ENCODE results near the gene IMPA2. TPM values are rescaled to one million over a fixed set of nuclear protein-coding genes. Genes with fewer than 3 reads are reported as not detected.

Gene IMPA2
- total RNA-seq, 2 donors from 2014 or later = 8.4 to 26.6 TPM

GRCh38 chr18:11994703-11995444, 13.6 kb downstream of the IMPA2 start:
- ATAC-seq (ENCODE audit: insufficient number of reproducible peaks, low FRiP score, low read depth) (no peak), DNase-seq (ENCODE audit: low spot score) (no peak)
- no peak overlapping the region for H3K27ac ChIP-seq
- no peaks in the 10 kb centered on the region for H3K4me1 ChIP-seq (ENCODE audit: control insufficient read depth in 1 of 2, low read depth in 2 of 2)
- no peaks in the 10 kb centered on the region for H3K36me3 ChIP-seq
- TF ChIP-seq CTCF (IDR thresholded peaks at IDR 0.05) = no peak
- no peaks in the 10 kb centered on the region for H3K27me3 ChIP-seq (replicated peaks; ENCODE audit: insufficient read depth)
- H3K4me3 ChIP-seq = no peak overlapping the region
- H3K9me3 ChIP-seq = no peaks in the 10 kb centered on the region

- DNase-seq (ENCODE audit: low spot score) = peak; percentile 24
- ATAC-seq (ENCODE audit: insufficient number of reproducible peaks, low FRiP score, low read depth) = no peak
- Histone ChIP-seq H3K9me3 (no peaks in the 10 kb centered on the region), H3K4me3 (no peak overlapping the region), H3K27ac (no peak overlapping the region), H3K36me3 (no peaks in the 10 kb centered on the region), H3K27me3 (replicated peaks; ENCODE audit: insufficient read depth) (no peaks in the 10 kb centered on the region), H3K4me1 (ENCODE audit: control insufficient read depth in 1 of 2, low read depth in 2 of 2) (no peaks in the 10 kb centered on the region)
- TF ChIP-seq CTCF (IDR thresholded peaks at IDR 0.05) = peak; percentile 71
Observed at GRCh38 chr18:11995445-11996189, 14.3 kb downstream of the IMPA2 start.

GRCh38 chr18:11996190-11996754, 15.0 kb downstream of the IMPA2 start:
- DNase-seq (ENCODE audit: low spot score) (no peak), ATAC-seq (ENCODE audit: insufficient number of reproducible peaks, low FRiP score, low read depth) (no peak)
- no peak overlapping the region for H3K4me3 ChIP-seq
- no peaks in the 10 kb centered on the region for H3K9me3 ChIP-seq
- H3K4me1 ChIP-seq (ENCODE audit: control insufficient read depth in 1 of 2, low read depth in 2 of 2) = no peaks in the 10 kb centered on the region
- TF ChIP-seq CTCF (IDR thresholded peaks at IDR 0.05) = no peak
- H3K36me3 ChIP-seq = no peaks in the 10 kb centered on the region
- no peak overlapping the region for H3K27ac ChIP-seq
- no peaks in the 10 kb centered on the region for H3K27me3 ChIP-seq (replicated peaks; ENCODE audit: insufficient read depth)

GRCh38 chr18:11996907-11997306, 15.6 kb downstream of the IMPA2 start:
- TF ChIP-seq CTCF (IDR thresholded peaks at IDR 0.05) = no peak
- Histone ChIP-seq H3K27me3 (replicated peaks; ENCODE audit: insufficient read depth) (no peaks in the 10 kb centered on the region), H3K9me3 (no peaks in the 10 kb centered on the region), H3K36me3 (no peaks in the 10 kb centered on the region), H3K4me3 (no peak overlapping the region), H3K27ac (no peak overlapping the region), H3K4me1 (ENCODE audit: control insufficient read depth in 1 of 2, low read depth in 2 of 2) (no peaks in the 10 kb centered on the region)
- ATAC-seq (ENCODE audit: insufficient number of reproducible peaks, low FRiP score, low read depth) (no peak), DNase-seq (ENCODE audit: low spot score) (no peak)

GRCh38 chr18:11997466-11997865, 16.2 kb downstream of the IMPA2 start:
- no peak overlapping the region for H3K27ac ChIP-seq

More at GRCh38 chr18:11997466-11997865, 16.2 kb downstream of the IMPA2 start:
- ATAC-seq (ENCODE audit: insufficient number of reproducible peaks, low FRiP score, low read depth) (no peak), DNase-seq (ENCODE audit: low spot score) (no peak)
- Histone ChIP-seq H3K9me3 (no peaks in the 10 kb centered on the region), H3K4me1 (ENCODE audit: control insufficient read depth in 1 of 2, low read depth in 2 of 2) (no peaks in the 10 kb centered on the region), H3K27me3 (replicated peaks; ENCODE audit: insufficient read depth) (no peaks in the 10 kb centered on the region), H3K4me3 (no peak overlapping the region), H3K36me3 (no peaks in the 10 kb centered on the region)
- no peak for TF ChIP-seq CTCF (IDR thresholded peaks at IDR 0.05)

All from thoracic aorta (tissue), 2 donors.